GM12878 (cell line): ENCODE results near the gene SLC12A7. TPM values are rescaled to one million over a fixed set of nuclear protein-coding genes. Genes with fewer than 3 reads are reported as not detected.

Experiments
- ATAC-seq: fragments of 200-7000 bp; cut with Tn5 transposase; 3 replicates; pipeline ENCODE4 v1.9.1; 2020; ENCODE audit warnings: mild to moderate bottlenecking, moderate library complexity
- BruUV-seq: library from RNA; stranded (reverse); fragments of 400-500 nt; replicated peaks from 2 replicates; lab custom pipeline; 2021; lab: Mats Ljungman, UMichigan
- CTCF ChIA-PET: fragments of 300-600 bp; sonication (Branson Sonifier 250); formaldehyde crosslinking; extraction: SDS; loops from one replicate; lab custom pipeline; 2021; ENCODE audit warnings: inconsistent platforms; lab: Yijun Ruan, JAX
- POLR2A ChIA-PET: fragments of 350-600 bp; formaldehyde crosslinking; extraction: SDS; loops from one replicate; lab custom pipeline; 2021; ENCODE audit warnings: inconsistent platforms; lab: Charles Lee
- RAD21 ChIA-PET: fragments of 300-600 bp; sonication (Branson Sonifier 250); formaldehyde crosslinking; loops from one replicate; lab custom pipeline; 2023; ENCODE audit warnings: antibody characterized with exemption; ENCODE audit not compliant: unreplicated experiment; lab: Charles Lee
- SMC1A ChIA-PET: fragments of 300-600 bp; sonication (Branson Sonifier 250); formaldehyde crosslinking; loops from one replicate; lab custom pipeline; 2023; ENCODE audit not compliant: unreplicated experiment, uncharacterized antibody; lab: Charles Lee
- DNase-seq: peaks from one replicate; pipeline ENCODE4 v3.0.0-alpha.2; 2011; ENCODE audit warnings: low read depth, low spot score
- FAIRE-seq: peaks from 3 replicates; lab custom pipeline; 2011; peaks lifted over from hg19 to GRCh38; lab: Jason Lieb, UNC
- H2AFZ ChIP-seq: 2 replicates; pipeline ENCODE4 v1.6.0; 2011; ENCODE audit warnings: low read depth, low read length, control low read depth; ENCODE audit not compliant: control insufficient read depth
- H3K27ac ChIP-seq: 2 replicates; pipeline ENCODE4 v1.5.1; 2011; ENCODE audit warnings: control low read depth; ENCODE audit not compliant: control insufficient read depth, insufficient read depth
- H3K27me3 ChIP-seq, 2 experiments: replicated peaks in 1 of 2; 2 replicates each; pipeline versions ENCODE4 v1.6.0 to v1.6.1; 2011; ENCODE audit warnings: low read length in 1 of 2; ENCODE audit not compliant: control insufficient read depth in 2 of 2, insufficient read depth in 2 of 2
- H3K36me3 ChIP-seq, 2 experiments: 2 replicates each; pipeline ENCODE4 v1.5.1; 2011; ENCODE audit warnings: low read length in 1 of 2; ENCODE audit not compliant: control insufficient read depth in 2 of 2, insufficient read depth in 2 of 2
- H3K4me1 ChIP-seq: 2 replicates; pipeline ENCODE4 v1.6.1; 2011; ENCODE audit warnings: mild to moderate bottlenecking, low read length, moderate library complexity, mixed read lengths; ENCODE audit not compliant: control insufficient read depth, insufficient read depth
- H3K4me2 ChIP-seq: 2 replicates; pipeline ENCODE4 v1.6.0; 2011; ENCODE audit warnings: control low read depth; ENCODE audit not compliant: control insufficient read depth, insufficient read depth
- H3K4me3 ChIP-seq: fragments of 200-600 bp; sonication (generic); 2 replicates; pipeline ENCODE4 v1.5.1; 2016
- H3K79me2 ChIP-seq: 2 replicates; pipeline ENCODE4 v1.6.0; 2011; ENCODE audit warnings: low read length; ENCODE audit not compliant: control insufficient read depth, insufficient read depth
- H3K9ac ChIP-seq: 2 replicates; pipeline ENCODE4 v1.8.0; 2011; ENCODE audit warnings: low read length, control low read depth, mixed read lengths; ENCODE audit not compliant: control insufficient read depth, insufficient read depth
- H3K9me3 ChIP-seq: replicated peaks from 3 replicates; pipeline ENCODE4 v1.5.1; 2011; ENCODE audit warnings: mild to moderate bottlenecking, low read length; ENCODE audit not compliant: control insufficient read depth, insufficient read depth
- H4K20me1 ChIP-seq: 2 replicates; pipeline ENCODE4 v1.6.0; 2011; ENCODE audit not compliant: control insufficient read depth, insufficient read depth
- DPF2 ChIP-seq: fragments of 450-650 bp; IDR thresholded peaks from 2 replicates; pipeline ENCODE4 v1.6.1; 2017; ENCODE audit warnings: mild to moderate bottlenecking
- JUNB ChIP-seq: IDR thresholded peaks from 2 replicates; pipeline ENCODE4 v1.6.1; 2016; ENCODE audit warnings: antibody characterized with exemption, mild to moderate bottlenecking
- MYC ChIP-seq: IDR thresholded peaks from 2 replicates; pipeline ENCODE4 v1.6.1; 2011; ENCODE audit warnings: mild to moderate bottlenecking, low read length, moderate library complexity, inconsistent platforms; ENCODE audit not compliant: insufficient read depth, insufficient replicate concordance, insufficient read length, severe bottlenecking
- NR2F1 ChIP-seq: fragments of 450-650 bp; conservative IDR thresholded peaks from 2 replicates; pipeline ENCODE4 v1.6.1; 2017; ENCODE audit warnings: mild to moderate bottlenecking
- POLR2AphosphoS2 ChIP-seq: IDR thresholded peaks from 2 replicates; pipeline ENCODE4 v1.6.1; 2011; ENCODE audit warnings: low read depth, mild to moderate bottlenecking, low read length, improper control_type of control experiment, moderate library complexity
- TBL1XR1 ChIP-seq: IDR thresholded peaks from 2 replicates; pipeline ENCODE4 v1.6.1; 2012; ENCODE audit warnings: low read depth, low read length, improper control_type of control experiment
- WGBS: methylation state at CpG from one replicate; pipeline ENCODE4 v1.1.6; 2016; ENCODE audit warnings: low lambda C conversion rate; ENCODE audit not compliant: insufficient replicate concordance, insufficient coverage; ENCODE audit errors: missing lambda C conversion rate; 5-methylcytosine and 5-hydroxymethylcytosine counted together
- in situ Hi-C: fragments of 300-500 bp; cut with MboI; formaldehyde crosslinking; loops from 9 replicates; pipeline ENCODE4 v1.14.3; 2018; ENCODE audit warnings: mixed read lengths
- intact Hi-C: fragments of 100-400 bp; cut with micrococcal nuclease; formaldehyde crosslinking; loops from one replicate; pipeline ENCODE4 v1.14.2; 2022; ENCODE audit not compliant: unreplicated experiment
- polyA plus RNA-seq, 11 experiments: library from polyadenylated mRNA; depleted of rRNA in 4 of 11; unstranded in 6 of 11; stranded (reverse) in 5 of 11; fragments of >200 nt; fragmentation: Nextera tagmentation in 4 of 11; fragmentation: Illumina TruSeq in 1 of 11; extraction: Ambion mirVana in 4 of 11; extraction: Trizol in 1 of 11; gene quantifications; 1 replicate in 1 of 11; 2 replicates in 10 of 11; pipeline versions ENCODE4 v1.2.1 to v1.2.3, GENCODE V29; 2011 to 2016; ENCODE audit warnings: inconsistent platforms in 2 of 11, missing spikeins in 2 of 11, low read depth in 1 of 11
- total RNA-seq, 4 experiments: library from RNA; depleted of rRNA in 3 of 4; stranded (reverse); fragments of >200 nt in 3 of 4; fragmentation: Illumina TruSeq in 1 of 4; extraction: Trizol in 1 of 4; gene quantifications; 2 replicates each; pipeline versions ENCODE4 v1.2.1 to v1.2.3, GENCODE V29; 2013 to 2021
- TF ChIP-seq, protein P1 (sequence below): IDR thresholded peaks from 2 replicates; pipeline ENCODE4 v1.6.1; 2011; ENCODE audit warnings: low read depth, low read length, improper control_type of control experiment, borderline replicate concordance
- TF ChIP-seq, protein P2 (sequence below): fragments of 450-650 bp; IDR thresholded peaks from 2 replicates; pipeline ENCODE4 v1.6.1; 2016; ENCODE audit warnings: mild to moderate bottlenecking

The SLC12A7 gene
- total and polyA plus RNA-seq, 10 of the 15 experiments (the other 5 are each of a cell fraction or from before 2014, with no cell fraction given): 0.10 to 10.0 (median 2.9) TPM

DNA sequence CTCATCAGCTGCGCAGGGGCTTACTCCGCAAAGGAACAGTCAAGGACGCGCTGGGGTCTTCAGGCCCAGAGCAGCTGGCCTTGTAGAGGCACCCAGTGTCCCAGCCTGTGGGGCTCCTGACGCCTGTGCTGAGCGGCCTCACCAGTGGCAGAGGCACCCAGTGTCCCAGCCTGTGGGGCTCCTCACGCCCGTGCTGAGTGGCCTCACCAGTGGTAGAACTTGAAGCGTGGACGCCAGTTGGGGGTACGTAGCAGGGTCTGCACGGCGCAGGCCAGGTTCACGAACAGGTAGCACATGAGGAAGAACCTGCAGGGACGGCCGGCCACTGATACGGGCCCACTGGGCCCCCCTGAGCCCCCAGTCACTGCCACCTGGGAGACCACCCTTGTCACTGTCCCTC lies 35.9 kb downstream of the SLC12A7 start:
- Histone ChIP-seq H3K9me3 (no peaks in the 10 kb centered on the region), H3K9ac (no peak overlapping the region), H3K4me3 (no peak overlapping the region), H3K36me3 (no peaks in the 10 kb centered on the region), H2AFZ (no peak overlapping the region), H3K4me2 (no peak overlapping the region), H3K4me1 (no peaks in the 10 kb centered on the region), H3K79me2 (no peaks in the 10 kb centered on the region), H4K20me1 (no peaks in the 10 kb centered on the region), H3K27me3 (no peaks in the 10 kb centered on the region), H3K27ac (no peak overlapping the region)
- WGBS: 68% methylated on average over 17 of the region's 17 CpGs
- RAD21 ChIA-PET: no interaction called here
- DNase-seq (no peak), ATAC-seq (no peak), FAIRE-seq (no peak)
- CTCF ChIA-PET: no interaction called here
- intact Hi-C loops: no loop called here
- no peak for TF ChIP-seq NR2F1
- no peak for TF ChIP-seq MYC
- TF ChIP-seq TBL1XR1: no peak
- TF ChIP-seq POLR2AphosphoS2: no peak
- TF ChIP-seq, protein P1, sequence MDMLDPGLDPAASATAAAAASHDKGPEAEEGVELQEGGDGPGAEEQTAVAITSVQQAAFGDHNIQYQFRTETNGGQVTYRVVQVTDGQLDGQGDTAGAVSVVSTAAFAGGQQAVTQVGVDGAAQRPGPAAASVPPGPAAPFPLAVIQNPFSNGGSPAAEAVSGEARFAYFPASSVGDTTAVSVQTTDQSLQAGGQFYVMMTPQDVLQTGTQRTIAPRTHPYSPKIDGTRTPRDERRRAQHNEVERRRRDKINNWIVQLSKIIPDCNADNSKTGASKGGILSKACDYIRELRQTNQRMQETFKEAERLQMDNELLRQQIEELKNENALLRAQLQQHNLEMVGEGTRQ: no peak
- no peak for TF ChIP-seq JUNB
- no peak for TF ChIP-seq DPF2
- TF ChIP-seq, protein P2, sequence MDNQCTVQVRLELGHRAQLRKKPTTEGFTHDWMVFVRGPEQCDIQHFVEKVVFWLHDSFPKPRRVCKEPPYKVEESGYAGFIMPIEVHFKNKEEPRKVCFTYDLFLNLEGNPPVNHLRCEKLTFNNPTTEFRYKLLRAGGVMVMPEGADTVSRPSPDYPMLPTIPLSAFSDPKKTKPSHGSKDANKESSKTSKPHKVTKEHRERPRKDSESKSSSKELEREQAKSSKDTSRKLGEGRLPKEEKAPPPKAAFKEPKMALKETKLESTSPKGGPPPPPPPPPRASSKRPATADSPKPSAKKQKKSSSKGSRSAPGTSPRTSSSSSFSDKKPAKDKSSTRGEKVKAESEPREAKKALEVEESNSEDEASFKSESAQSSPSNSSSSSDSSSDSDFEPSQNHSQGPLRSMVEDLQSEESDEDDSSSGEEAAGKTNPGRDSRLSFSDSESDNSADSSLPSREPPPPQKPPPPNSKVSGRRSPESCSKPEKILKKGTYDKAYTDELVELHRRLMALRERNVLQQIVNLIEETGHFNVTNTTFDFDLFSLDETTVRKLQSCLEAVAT: no peak
- BruUV-seq: no TSS peak
- POLR2A ChIA-PET: no interaction called here
- in situ Hi-C loops: no loop called here
- SMC1A ChIA-PET: no interaction called here
